ENCODE data around the gene DNAH2. TPM values are rescaled to one million over a fixed set of nuclear protein-coding genes. Genes with fewer than 3 reads are reported as not detected.

Gene DNAH2
- total and polyA plus RNA-seq, 2 donors (not counting 3 experiments of a cell fraction or from before 2014, with no cell fraction given), result 0.10 to 0.11 TPM

DNA sequence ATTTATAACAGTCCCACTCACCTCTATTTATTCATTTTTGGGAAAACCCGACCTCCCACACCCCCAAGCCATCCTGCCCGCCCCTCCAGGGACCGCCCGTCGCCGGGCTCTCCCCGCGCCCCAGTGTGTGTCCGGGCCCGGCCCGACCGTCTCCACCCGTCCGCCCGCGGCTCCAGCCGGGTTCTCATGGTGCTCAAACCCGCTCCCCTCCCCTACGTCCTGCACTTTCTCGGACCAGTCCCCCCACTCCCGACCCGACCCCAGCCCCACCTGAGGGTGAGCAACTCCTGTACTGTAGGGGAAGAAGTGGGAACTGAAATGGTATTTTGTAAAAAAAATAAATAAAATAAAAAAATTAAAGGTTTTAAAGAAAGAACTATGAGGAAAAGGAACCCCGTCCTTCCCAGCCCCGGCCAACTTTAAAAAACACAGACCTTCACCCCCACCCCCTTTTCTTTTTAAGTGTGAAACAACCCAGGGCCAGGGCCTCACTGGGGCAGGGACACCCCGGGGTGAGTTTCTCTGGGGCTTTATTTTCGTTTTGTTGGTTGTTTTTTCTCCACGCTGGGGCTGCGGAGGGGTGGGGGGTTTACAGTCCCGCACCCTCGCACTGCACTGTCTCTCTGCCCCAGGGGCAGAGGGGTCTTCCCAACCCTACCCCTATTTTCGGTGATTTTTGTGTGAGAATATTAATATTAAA, 136.7 kb downstream of the DNAH2 start:
- H3K9me1 ChIP-seq (replicated peaks; ENCODE audit: control insufficient read depth, extremely low read depth, insufficient read depth, low read length), result no peaks in the 10 kb centered on the region
- TF ChIP-seq EZH2 (IDR thresholded peaks at IDR 0.05; ENCODE audit: borderline replicate concordance, low read depth, low read length, severe bottlenecking) (no peak), JUN (IDR thresholded peaks at IDR 0.05; ENCODE audit: borderline replicate concordance, insufficient read depth, insufficient read length, low read depth) (no peak), POLR2A (IDR thresholded peaks at IDR 0.05; ENCODE audit: low read depth, low read length) (no peak), GATA2 (IDR thresholded peaks at IDR 0.05; ENCODE audit: insufficient read depth, insufficient read length, low read depth, low read length) (no peak)
- TF ChIP-seq, protein P1, sequence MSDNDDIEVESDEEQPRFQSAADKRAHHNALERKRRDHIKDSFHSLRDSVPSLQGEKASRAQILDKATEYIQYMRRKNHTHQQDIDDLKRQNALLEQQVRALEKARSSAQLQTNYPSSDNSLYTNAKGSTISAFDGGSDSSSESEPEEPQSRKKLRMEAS (IDR thresholded peaks at IDR 0.05; ENCODE audit: insufficient read depth, insufficient read length), result no peak
- peaks cover 34% of the 10 kb centered on the region for H3K4me1 ChIP-seq (ENCODE audit: control insufficient read depth, extremely low read depth, insufficient read depth, low read length)
- FAIRE-seq, result no peak
- ChIA-PET CTCF (interaction anchor here (1.2 kb wide), 1 partner anchor 9 kb away, joined by 3 read pairs; no protein-coding TSS in a partner anchor), POLR2A (no interaction called here)
- peak overlapping the region in 2 of 3 experiments; percentile 14 to 53 for H3K4me3 ChIP-seq (replicated peaks in 1 of 3; ENCODE audit: insufficient read depth in 1 of 3, low read depth in 1 of 3, low read length in 3 of 3)
- dilution Hi-C loops (cut with MboI; ENCODE audit: extremely low pct_ligation_motif_present, low sequenced_read_pairs) (no loop called here), intact Hi-C loops (cut with micrococcal nuclease) (loop anchor here (2.0 to 10.0 kb wide), 2 partner anchors 135 to 829 kb away; partner anchors contain the start of gene BCL6B)
- peaks cover 2% of the 10 kb centered on the region for H3K79me2 ChIP-seq (ENCODE audit: control insufficient read depth, insufficient read depth, low read length)
- peak overlapping the region; percentile 35 for H3K27ac ChIP-seq (ENCODE audit: insufficient read depth, low read depth, low read length)
- H3K4me2 ChIP-seq (ENCODE audit: insufficient read depth, low read length), result peak overlapping the region; percentile 38
- H2AFZ ChIP-seq (ENCODE audit: low read depth, low read length), result no peak overlapping the region
- H3K9ac ChIP-seq (replicated peaks; ENCODE audit: extremely low read depth, insufficient read depth, low read length), result peak overlapping the region; percentile 43
- no peaks in the 10 kb centered on the region for H3K27me3 ChIP-seq (ENCODE audit: control insufficient read depth in 2 of 2, insufficient read depth in 2 of 2, low read length in 2 of 2)
- no peaks in the 10 kb centered on the region for H3K9me3 ChIP-seq (replicated peaks; ENCODE audit: control insufficient read depth, insufficient read depth, low read length)
- peaks cover 6 to 29% of the 10 kb centered on the region in 2 experiments for H3K36me3 ChIP-seq (ENCODE audit: control insufficient read depth in 2 of 2, extremely low read depth in 1 of 2, insufficient read depth in 2 of 2, low read length in 2 of 2)
- no TSS peak for BruUV-seq (replicated peaks)
- DNase-seq (ENCODE audit: low read depth, low spot score), result no peak
- no peaks in the 10 kb centered on the region for H4K20me1 ChIP-seq (replicated peaks; ENCODE audit: control insufficient read depth, extremely low read depth, insufficient read depth, low read length)
